AG04449 (cell line): ENCODE results near the gene TMEM225.
"Not testable (repeated sequence)": the region's sequence is repeated elsewhere in the genome, so short reads cannot be mapped to it uniquely, and the experiment has no call there.

Experiments
- CTCF ChIA-PET: fragments of 350-600 bp; formaldehyde crosslinking; extraction: SDS; loops from one replicate; lab custom pipeline; 2021; ENCODE audit warnings: antibody characterized with exemption; lab: Yijun Ruan, JAX
- POLR2A ChIA-PET: fragments of 400-600, 350-600 bp; formaldehyde crosslinking; extraction: SDS; loops from one replicate; lab custom pipeline; 2020; ENCODE audit warnings: antibody characterized with exemption, inconsistent platforms; lab: Yijun Ruan, JAX
- DNase-seq: peaks from one replicate; pipeline ENCODE4 v3.0.0-alpha.2; 2010; ENCODE audit warnings: low read depth, low spot score
- H3K4me3 ChIP-seq: 2 replicates; pipeline ENCODE4 v1.5.1; 2011; ENCODE audit warnings: low read depth, mild to moderate bottlenecking, control low read depth, low read length
- TF ChIP-seq, protein P1 (sequence below): IDR thresholded peaks from one replicate; pipeline ENCODE4 v1.5.1; 2011; ENCODE audit warnings: mild to moderate bottlenecking, moderate library complexity, low read length, control low read depth, inconsistent platforms; ENCODE audit not compliant: insufficient read depth; ENCODE audit errors: missing control alignments

The TMEM225 gene

DNA sequence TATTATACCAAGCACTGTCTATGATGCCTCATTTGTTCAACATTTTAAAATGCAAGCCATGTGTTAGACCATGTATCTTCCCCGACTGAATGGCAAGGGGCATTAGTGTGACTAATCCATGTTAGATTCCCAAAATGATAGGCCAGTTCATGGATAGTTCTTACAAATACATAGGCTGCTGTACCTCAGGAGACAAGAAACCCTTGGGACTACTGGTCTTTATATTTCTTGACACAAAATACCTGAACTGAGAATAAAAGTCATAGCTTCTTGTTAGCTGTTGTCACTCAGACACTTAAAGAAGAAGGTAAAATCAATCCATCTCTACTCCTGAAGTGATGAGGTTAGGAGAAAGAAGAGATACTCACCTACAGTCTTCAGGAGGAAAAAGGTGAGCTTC lies 16.4 kb upstream of the TMEM225 start, which contains the start of gene OR8D4:
OR8D4 (plus strand) TSS at position 301 of the 400 bp plus-strand sequence. CDS start 4,265 bp downstream, outside the sequence.
- ChIA-PET CTCF (no interaction called here), POLR2A (no interaction called here)
- no peak within 1 kb of the TSS for H3K4me3 ChIP-seq
- TF ChIP-seq, protein P1, sequence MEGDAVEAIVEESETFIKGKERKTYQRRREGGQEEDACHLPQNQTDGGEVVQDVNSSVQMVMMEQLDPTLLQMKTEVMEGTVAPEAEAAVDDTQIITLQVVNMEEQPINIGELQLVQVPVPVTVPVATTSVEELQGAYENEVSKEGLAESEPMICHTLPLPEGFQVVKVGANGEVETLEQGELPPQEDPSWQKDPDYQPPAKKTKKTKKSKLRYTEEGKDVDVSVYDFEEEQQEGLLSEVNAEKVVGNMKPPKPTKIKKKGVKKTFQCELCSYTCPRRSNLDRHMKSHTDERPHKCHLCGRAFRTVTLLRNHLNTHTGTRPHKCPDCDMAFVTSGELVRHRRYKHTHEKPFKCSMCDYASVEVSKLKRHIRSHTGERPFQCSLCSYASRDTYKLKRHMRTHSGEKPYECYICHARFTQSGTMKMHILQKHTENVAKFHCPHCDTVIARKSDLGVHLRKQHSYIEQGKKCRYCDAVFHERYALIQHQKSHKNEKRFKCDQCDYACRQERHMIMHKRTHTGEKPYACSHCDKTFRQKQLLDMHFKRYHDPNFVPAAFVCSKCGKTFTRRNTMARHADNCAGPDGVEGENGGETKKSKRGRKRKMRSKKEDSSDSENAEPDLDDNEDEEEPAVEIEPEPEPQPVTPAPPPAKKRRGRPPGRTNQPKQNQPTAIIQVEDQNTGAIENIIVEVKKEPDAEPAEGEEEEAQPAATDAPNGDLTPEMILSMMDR: no peak
- no peak for DNase-seq

DNA sequence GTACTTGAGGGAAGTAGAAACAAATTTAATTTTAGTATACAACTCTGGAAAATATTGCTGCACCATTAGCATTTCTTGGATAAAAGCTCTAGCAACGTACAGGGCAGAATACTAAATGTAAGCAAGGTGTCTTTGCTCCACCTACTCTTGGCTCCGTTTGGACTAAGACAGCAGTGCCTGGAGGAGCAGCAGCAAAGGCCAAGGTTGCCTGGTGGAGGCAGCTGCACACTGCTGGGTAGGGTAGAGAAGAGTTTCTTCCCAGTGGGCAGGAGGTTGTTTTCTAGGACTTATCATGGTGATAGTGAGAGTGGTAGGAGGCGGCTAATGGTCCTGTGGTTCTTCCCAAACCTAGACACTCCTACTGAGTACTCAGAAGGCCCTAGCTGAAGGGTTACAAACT lies 14.3 kb upstream of the TMEM225 start:
- ChIA-PET CTCF (interaction anchor here (0.8 kb wide), 1 partner anchor 8 kb away, joined by 3 read pairs; no protein-coding TSS in a partner anchor), POLR2A (no interaction called here)
- TF ChIP-seq, protein P1: no peak
- no peak overlapping the region for H3K4me3 ChIP-seq
- DNase-seq: no peak

DNA sequence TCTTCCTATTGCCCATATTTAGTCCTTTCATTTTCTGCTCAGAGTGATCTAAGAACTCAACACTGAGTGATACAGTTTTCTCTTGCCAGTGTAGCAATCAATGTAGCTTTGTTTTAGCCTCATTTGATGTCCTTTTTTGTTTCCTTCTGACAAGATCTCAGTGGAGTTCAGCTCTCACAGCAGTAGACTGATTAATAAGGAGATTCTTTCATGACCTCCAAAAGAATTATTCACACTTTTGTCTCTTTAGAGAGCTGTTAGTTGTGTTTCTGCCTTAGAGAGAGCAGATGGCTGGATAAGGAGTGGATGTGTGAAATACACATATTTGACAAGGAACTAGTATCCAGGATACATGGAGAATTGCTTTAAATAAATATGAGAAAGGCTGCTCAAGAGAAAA lies 6.6 kb upstream of the TMEM225 start:
- DNase-seq: no peak
- H3K4me3 ChIP-seq: no peak overlapping the region
- ChIA-PET POLR2A (no interaction called here), CTCF (interaction anchor here (1.0 kb wide), 1 partner anchor 8 kb away, joined by 3 read pairs; no protein-coding TSS in a partner anchor)
- TF ChIP-seq, protein P1: no peak

DNA sequence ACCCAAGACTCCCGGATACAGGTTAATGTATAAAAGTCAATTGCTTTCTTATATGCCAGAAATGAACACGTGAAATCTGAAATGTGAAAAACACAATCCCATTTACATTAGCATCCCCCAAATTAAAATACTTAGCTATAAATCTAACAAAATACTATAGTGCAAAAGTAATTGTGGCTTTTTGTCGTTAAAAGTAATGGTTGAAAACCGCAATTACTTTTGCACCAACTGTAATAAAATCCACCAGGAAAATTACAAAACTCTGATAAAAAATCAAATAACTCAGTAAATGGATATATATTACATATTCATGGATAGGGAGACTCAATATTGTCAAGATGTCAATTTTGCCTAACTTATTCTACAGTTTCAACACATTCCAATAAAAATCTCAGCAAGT lies 4.6 kb downstream of the TMEM225 start:
- ChIA-PET POLR2A (no interaction called here), CTCF (no interaction called here)
- TF ChIP-seq, protein P1: no peak
- DNase-seq: no peak
- no peak overlapping the region for H3K4me3 ChIP-seq

DNA sequence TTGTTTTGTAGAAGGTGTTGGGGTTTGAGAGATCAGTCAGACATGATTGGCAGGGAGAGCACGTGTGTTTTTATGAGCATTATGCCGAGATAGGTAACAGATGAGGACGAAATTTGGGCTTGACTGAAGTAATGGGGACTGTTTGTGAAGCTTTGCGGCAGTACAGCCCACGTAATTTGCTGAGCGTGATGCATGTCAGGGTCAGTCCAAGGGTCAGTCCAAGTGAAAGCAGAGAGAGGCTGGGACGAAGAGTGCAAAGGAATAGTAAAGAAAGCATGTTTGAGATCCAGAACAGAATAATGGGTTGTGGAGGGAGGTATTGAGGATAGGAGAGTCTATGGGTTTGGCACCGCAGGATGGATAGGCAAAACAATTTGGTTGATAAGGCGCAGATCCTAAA lies 17.7 kb downstream of the TMEM225 start:
- CTCF ChIA-PET, POLR2A ChIA-PET, H3K4me3 ChIP-seq, DNase-seq: not testable (repeated sequence)

DNA sequence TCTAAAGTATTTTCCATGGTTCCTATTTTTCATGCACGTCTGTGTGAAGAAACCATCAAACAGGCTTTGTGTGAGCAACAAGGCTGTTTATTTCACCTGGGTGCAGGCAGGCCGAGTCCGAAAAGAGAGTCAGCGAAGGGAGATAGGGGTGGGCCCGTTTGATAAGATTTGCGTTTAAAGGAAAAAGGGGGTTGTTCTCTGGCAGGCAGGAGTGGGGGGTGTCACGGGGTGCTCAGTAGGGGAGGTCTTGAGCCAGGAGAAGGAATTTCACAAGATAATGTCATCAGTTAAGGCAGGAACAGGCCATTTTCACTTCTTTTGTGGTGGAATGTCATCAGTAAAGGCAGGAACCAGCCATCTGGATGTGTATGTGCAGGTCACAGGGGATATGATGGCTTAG lies 20.2 kb downstream of the TMEM225 start:
- DNase-seq, H3K4me3 ChIP-seq, POLR2A ChIA-PET: not testable (repeated sequence)
- CTCF ChIA-PET: interaction anchor here (0.7 kb wide), 1 partner anchor 73 kb away, joined by 3 read pairs; no protein-coding TSS in a partner anchor

DNA sequence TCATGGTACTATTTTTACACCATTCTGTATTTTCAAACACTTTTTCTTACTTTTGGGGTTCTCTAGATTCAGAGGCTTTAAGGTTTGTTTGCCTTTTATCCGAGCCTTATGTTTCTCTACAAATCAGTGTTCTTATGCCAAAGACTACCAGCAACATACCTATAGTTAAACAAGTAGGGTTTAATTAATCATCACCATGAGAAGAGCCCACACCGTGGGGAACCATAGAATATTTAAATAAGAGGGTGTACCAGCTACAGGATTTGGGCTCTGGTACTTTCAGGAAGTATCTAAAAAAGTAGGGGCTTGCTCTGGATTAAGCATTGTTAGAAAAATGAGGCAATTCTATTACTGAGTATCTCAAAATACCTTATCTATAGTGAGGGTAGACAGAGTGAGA lies 25.7 kb downstream of the TMEM225 start:
- CTCF ChIA-PET: no interaction called here
- no peak overlapping the region for H3K4me3 ChIP-seq
- TF ChIP-seq, protein P1: no peak
- POLR2A ChIA-PET: no interaction called here
- no peak for DNase-seq
